ENCODE measurements around the gene PLEKHG7. TPM values are rescaled to one million over a fixed set of nuclear protein-coding genes. Genes with fewer than 3 reads are reported as not detected.

Gene PLEKHG7
- total and polyA plus RNA-seq, 9 of the 15 experiments (the other 6 are each of a cell fraction or from before 2014, with no cell fraction given): 0.03 TPM; not detected in 8

DNA sequence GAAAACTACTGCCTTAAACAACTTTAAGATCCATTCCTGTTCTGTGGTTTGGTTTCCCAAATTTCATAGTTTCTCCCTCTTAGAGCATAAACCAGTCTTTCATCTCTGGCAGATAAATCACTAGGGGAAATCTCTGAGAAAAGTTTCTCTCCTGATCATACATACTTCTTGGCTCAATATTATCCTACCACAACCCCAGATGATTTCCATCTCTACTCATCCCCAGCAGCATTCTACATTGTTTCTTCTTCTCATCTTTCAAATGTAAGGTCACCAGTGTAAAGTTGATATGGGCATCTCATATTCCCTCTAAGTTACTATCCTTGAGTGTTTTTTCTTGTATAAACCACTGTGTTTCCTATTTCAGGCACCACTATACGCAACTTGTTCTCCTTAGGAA, 45.9 kb upstream of the PLEKHG7 start (continued):
- TF ChIP-seq CHD7 (IDR thresholded peaks at IDR 0.05; ENCODE audit: low read depth, low read length) (no peak), TEAD4 (IDR thresholded peaks at IDR 0.05; ENCODE audit: low read length) (no peak), TEAD4 (CRISPR knock-in tag; IDR thresholded peaks at IDR 0.05; ENCODE audit: borderline replicate concordance) (no peak), TBL1XR1 (IDR thresholded peaks at IDR 0.05; ENCODE audit: low read length in 2 of 2) (no peak), SFPQ (IDR thresholded peaks at IDR 0.05; ENCODE audit: low read depth, low read length) (no peak), TSHZ1 (CRISPR knock-in tag; IDR thresholded peaks at IDR 0.05) (no peak)
- TF ChIP-seq, protein P1, sequence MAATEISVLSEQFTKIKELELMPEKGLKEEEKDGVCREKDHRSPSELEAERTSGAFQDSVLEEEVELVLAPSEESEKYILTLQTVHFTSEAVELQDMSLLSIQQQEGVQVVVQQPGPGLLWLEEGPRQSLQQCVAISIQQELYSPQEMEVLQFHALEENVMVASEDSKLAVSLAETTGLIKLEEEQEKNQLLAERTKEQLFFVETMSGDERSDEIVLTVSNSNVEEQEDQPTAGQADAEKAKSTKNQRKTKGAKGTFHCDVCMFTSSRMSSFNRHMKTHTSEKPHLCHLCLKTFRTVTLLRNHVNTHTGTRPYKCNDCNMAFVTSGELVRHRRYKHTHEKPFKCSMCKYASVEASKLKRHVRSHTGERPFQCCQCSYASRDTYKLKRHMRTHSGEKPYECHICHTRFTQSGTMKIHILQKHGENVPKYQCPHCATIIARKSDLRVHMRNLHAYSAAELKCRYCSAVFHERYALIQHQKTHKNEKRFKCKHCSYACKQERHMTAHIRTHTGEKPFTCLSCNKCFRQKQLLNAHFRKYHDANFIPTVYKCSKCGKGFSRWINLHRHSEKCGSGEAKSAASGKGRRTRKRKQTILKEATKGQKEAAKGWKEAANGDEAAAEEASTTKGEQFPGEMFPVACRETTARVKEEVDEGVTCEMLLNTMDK (IDR thresholded peaks at IDR 0.05; ENCODE audit: borderline replicate concordance, insufficient read depth, low read depth, low read length, poor library complexity, severe bottlenecking): no peak
